WI38 (cell line): Measurements from ENCODE around the gene NMRAL1.

Experiments used
- H3K4me3 ChIP-seq: 2 replicates; pipeline ENCODE4 v1.5.1; 2011; ENCODE audit warnings: low read depth, mild to moderate bottlenecking, control low read depth, low read length
- TF ChIP-seq, protein P1 (sequence below): IDR thresholded peaks from 2 replicates; pipeline ENCODE4 v1.5.1; 2012; ENCODE audit warnings: low read depth, mild to moderate bottlenecking, control low read depth, low read length

Gene NMRAL1

GRCh38 chr16:4505356-4506147 is 31.1 kb upstream of the NMRAL1 start:
- no peak overlapping the region for H3K4me3 ChIP-seq
- TF ChIP-seq, protein P1, sequence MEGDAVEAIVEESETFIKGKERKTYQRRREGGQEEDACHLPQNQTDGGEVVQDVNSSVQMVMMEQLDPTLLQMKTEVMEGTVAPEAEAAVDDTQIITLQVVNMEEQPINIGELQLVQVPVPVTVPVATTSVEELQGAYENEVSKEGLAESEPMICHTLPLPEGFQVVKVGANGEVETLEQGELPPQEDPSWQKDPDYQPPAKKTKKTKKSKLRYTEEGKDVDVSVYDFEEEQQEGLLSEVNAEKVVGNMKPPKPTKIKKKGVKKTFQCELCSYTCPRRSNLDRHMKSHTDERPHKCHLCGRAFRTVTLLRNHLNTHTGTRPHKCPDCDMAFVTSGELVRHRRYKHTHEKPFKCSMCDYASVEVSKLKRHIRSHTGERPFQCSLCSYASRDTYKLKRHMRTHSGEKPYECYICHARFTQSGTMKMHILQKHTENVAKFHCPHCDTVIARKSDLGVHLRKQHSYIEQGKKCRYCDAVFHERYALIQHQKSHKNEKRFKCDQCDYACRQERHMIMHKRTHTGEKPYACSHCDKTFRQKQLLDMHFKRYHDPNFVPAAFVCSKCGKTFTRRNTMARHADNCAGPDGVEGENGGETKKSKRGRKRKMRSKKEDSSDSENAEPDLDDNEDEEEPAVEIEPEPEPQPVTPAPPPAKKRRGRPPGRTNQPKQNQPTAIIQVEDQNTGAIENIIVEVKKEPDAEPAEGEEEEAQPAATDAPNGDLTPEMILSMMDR, result no peak

GRCh38 chr16:4501071-4501478 is 26.6 kb upstream of the NMRAL1 start:
- peak overlapping the region; percentile 31 for H3K4me3 ChIP-seq
- TF ChIP-seq, protein P1, result no peak

- TF ChIP-seq, protein P1, result no peak
- peak overlapping the region; percentile 31 for H3K4me3 ChIP-seq
Measured at GRCh38 chr16:4500272-4500671, 25.8 kb upstream of the NMRAL1 start.

DNA sequence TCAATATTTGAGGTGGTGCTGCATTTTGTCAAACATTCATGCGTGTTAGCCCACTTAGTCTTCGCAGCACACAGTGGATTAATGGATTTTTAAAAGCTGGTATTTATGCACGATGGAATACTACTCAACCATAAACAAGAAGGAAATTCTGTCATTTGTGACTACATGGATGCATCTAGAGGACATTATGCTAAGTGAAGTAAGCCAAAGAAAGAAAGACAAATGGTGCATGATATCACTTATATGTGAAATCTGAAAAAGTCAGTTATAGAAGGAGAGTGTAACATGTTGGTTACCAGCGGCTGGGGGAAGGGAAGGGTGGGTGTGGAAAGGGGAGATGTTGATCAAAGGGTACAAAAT is 24.8 kb upstream of the NMRAL1 start:
- TF ChIP-seq, protein P1, result no peak
- H3K4me3 ChIP-seq, result no peak overlapping the region

- no peak overlapping the region for H3K4me3 ChIP-seq
Measured at GRCh38 chr16:4498546-4499195, 24.2 kb upstream of the NMRAL1 start.

DNA sequence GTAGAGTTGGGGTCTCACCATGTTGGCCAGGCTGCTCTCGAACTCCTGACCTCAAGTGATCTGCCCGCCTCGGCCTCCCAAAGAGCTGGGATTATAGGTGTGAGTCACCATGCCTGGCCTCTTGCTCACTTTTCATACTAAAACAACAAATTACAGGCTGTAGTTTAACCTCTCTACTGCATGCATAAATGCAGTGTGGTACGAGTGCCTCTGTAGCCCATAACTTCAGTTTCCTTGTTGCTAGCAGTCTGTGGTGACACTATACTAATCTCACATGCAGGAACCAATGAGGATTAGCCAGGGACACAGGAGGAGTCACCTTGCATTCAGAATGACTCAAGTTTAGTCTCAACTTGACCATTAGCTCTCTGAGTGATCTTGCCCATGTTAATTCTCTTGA is 21.9 kb upstream of the NMRAL1 start:
- no peak overlapping the region for H3K4me3 ChIP-seq
- TF ChIP-seq, protein P1, result no peak

More at GRCh38 chr16:4498546-4499195, 24.2 kb upstream of the NMRAL1 start:
- TF ChIP-seq, protein P1, result no peak

DNA sequence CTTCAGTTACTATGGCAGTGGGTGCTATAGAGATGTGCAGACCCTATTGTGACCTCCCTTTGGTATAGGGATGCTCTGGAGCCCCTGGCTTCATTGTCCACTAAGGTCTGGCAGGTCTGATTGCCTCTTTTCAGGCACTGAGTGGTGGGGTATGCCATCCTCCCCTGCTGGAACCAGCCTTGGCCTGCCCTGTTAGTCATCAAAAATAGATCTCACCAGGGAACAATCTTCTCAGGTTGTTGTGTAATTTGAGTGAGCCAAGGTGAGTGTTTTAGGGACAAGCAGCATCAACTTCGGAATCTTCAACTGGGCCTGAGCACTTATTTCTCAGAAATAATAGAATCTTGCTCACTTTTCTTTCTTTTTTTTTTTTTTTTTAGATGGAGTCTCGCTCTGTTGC is 21.3 kb upstream of the NMRAL1 start:
- H3K4me3 ChIP-seq, result no peak overlapping the region
- TF ChIP-seq, protein P1, result no peak
